ENCODE results near the gene NUMB. TPM values are rescaled to one million over a fixed set of nuclear protein-coding genes. Genes with fewer than 3 reads are reported as not detected.

NUMB gene
- total and polyA plus RNA-seq, 2 of the 13 experiments (the other 11 are each of a cell fraction or from before 2014, with no cell fraction given): 20.3 to 71.1 TPM

- TF ChIP-seq ZNF501 (CRISPR knock-in tag; IDR thresholded peaks at IDR 0.05) (0 out of 2 replicates have a peak, but pooled peaks have one; percentile 51), WIZ (CRISPR knock-in tag; IDR thresholded peaks at IDR 0.05) (no peak), SAFB2 (CRISPR knock-in tag; IDR thresholded peaks at IDR 0.05; ENCODE audit: borderline replicate concordance, low read depth) (0 out of 2 replicates have a peak, but pooled peaks have one; percentile 20), NFE2L2 (IDR thresholded peaks at IDR 0.05; ENCODE audit: low read length) (no peak), ERF (CRISPR knock-in tag; IDR thresholded peaks at IDR 0.05) (no peak), ZNF761 (CRISPR knock-in tag; conservative IDR thresholded peaks at IDR 0.05) (peak; percentile 11; the same call in 1 of the 2 replicates), HIC2 (CRISPR knock-in tag; IDR thresholded peaks at IDR 0.05; ENCODE audit: low read depth) (0 out of 2 replicates have a peak, but pooled peaks have one; percentile 3), KDM3A (CRISPR knock-in tag; IDR thresholded peaks at IDR 0.05; ENCODE audit: low read depth) (no peak), CEBPG (CRISPR knock-in tag; IDR thresholded peaks at IDR 0.05) (no peak), PRMT3 (CRISPR knock-in tag; IDR thresholded peaks at IDR 0.05; ENCODE audit: borderline replicate concordance, low read depth) (no peak), TFDP1 (CRISPR knock-in tag; IDR thresholded peaks at IDR 0.05; ENCODE audit: borderline replicate concordance) (0 out of 2 replicates have a peak, but pooled peaks have one; percentile 48), MAFK (conservative IDR thresholded peaks at IDR 0.05 in 1 of 2, IDR thresholded peaks at IDR 0.05 in 1 of 2; ENCODE audit: low read length in 2 of 2) (no peak), SIN3B (IDR thresholded peaks at IDR 0.05; ENCODE audit: low read length) (no peak), RFXANK (CRISPR knock-in tag; IDR thresholded peaks at IDR 0.05) (0 out of 2 replicates have a peak, but pooled peaks have one; percentile 32), CENPX (CRISPR knock-in tag; IDR thresholded peaks at IDR 0.05) (no peak), ZNF441 (CRISPR knock-in tag; IDR thresholded peaks at IDR 0.05; ENCODE audit: borderline replicate concordance) (no peak), PRDM4 (CRISPR knock-in tag; IDR thresholded peaks at IDR 0.05; ENCODE audit: borderline replicate concordance) (no peak), ZNF629 (CRISPR knock-in tag; conservative IDR thresholded peaks at IDR 0.05) (no peak), ZSCAN21 (CRISPR knock-in tag; IDR thresholded peaks at IDR 0.05; ENCODE audit: borderline replicate concordance) (peak; percentile 24; the same call in 1 of the 2 replicates), ZNF619 (CRISPR knock-in tag; IDR thresholded peaks at IDR 0.05) (0 out of 2 replicates have a peak, but pooled peaks have one; percentile 44), SKI (IDR thresholded peaks at IDR 0.05; ENCODE audit: partially characterized antibody) (peak; percentile 9), DRAP1 (CRISPR knock-in tag; IDR thresholded peaks at IDR 0.05) (0 out of 2 replicates have a peak, but pooled peaks have one; percentile 21), TBX3 (IDR thresholded peaks at IDR 0.05; ENCODE audit: borderline replicate concordance) (no peak), ZNF616 (CRISPR knock-in tag; IDR thresholded peaks at IDR 0.05; ENCODE audit: low read depth) (no peak), ZNF564 (CRISPR knock-in tag; IDR thresholded peaks at IDR 0.05) (peak; percentile 24; the same call in 1 of the 2 replicates)
These were observed 33.1 kb upstream of the NUMB start (continued) for GRCh38 chr14:73491256-73492042.
